Measurements from ENCODE around the gene IL18R1.
A peak's percentile ranks its signal among the peaks of the same experiment; 100 is the strongest.

Gene IL18R1

GRCh38 chr2:102424754-102425153 is 69.2 kb downstream of the IL18R1 start:
- TF ChIP-seq CTCF (IDR thresholded peaks at IDR 0.05; ENCODE audit: low read depth, low read length): no peak
- no peak for DNase-seq (ENCODE audit: low read depth in 2 of 2)

GRCh38 chr2:102425441-102426132 is 70.0 kb downstream of the IL18R1 start:
- no peak overlapping the region for H3K4me3 ChIP-seq (replicated peaks in 1 of 2; ENCODE audit: low read depth in 2 of 2, low read length in 2 of 2)
- TF ChIP-seq CTCF (IDR thresholded peaks at IDR 0.05; ENCODE audit: low read depth, low read length): no peak
- DNase-seq (ENCODE audit: low read depth in 2 of 2): no peak

More at GRCh38 chr2:102424754-102425153, 69.2 kb downstream of the IL18R1 start:
- H3K4me3 ChIP-seq (replicated peaks in 1 of 2; ENCODE audit: low read depth in 2 of 2, low read length in 2 of 2): no peak overlapping the region

GRCh38 chr2:102427249-102427648 is 71.7 kb downstream of the IL18R1 start:
- TF ChIP-seq CTCF (IDR thresholded peaks at IDR 0.05; ENCODE audit: low read depth, low read length): no peak
- DNase-seq (ENCODE audit: low read depth in 2 of 2): no peak
- no peak overlapping the region for H3K4me3 ChIP-seq (replicated peaks in 1 of 2; ENCODE audit: low read depth in 2 of 2, low read length in 2 of 2)

- peak in 1 of 2 donors; percentile 3 for DNase-seq (ENCODE audit: low read depth in 2 of 2)
- no peak for TF ChIP-seq CTCF (IDR thresholded peaks at IDR 0.05; ENCODE audit: low read depth, low read length)
- H3K4me3 ChIP-seq (replicated peaks in 1 of 2; ENCODE audit: low read depth in 2 of 2, low read length in 2 of 2): no peak overlapping the region
Measured at GRCh38 chr2:102428573-102428972, 73.0 kb downstream of the IL18R1 start.

GRCh38 chr2:102432386-102432785 is 76.8 kb downstream of the IL18R1 start:
- TF ChIP-seq CTCF (IDR thresholded peaks at IDR 0.05; ENCODE audit: low read depth, low read length): no peak
- no peak overlapping the region for H3K4me3 ChIP-seq (replicated peaks in 1 of 2; ENCODE audit: low read depth in 2 of 2, low read length in 2 of 2)
- no peak for DNase-seq (ENCODE audit: low read depth in 2 of 2)

GRCh38 chr2:102433973-102434654 is 78.5 kb downstream of the IL18R1 start:
- no peak overlapping the region for H3K4me3 ChIP-seq (replicated peaks in 1 of 2; ENCODE audit: low read depth in 2 of 2, low read length in 2 of 2)
- no peak for TF ChIP-seq CTCF (IDR thresholded peaks at IDR 0.05; ENCODE audit: low read depth, low read length)
- no peak for DNase-seq (ENCODE audit: low read depth in 2 of 2)

All from cardiac fibroblast (primary cell).